Eye (tissue), 1 donor: ENCODE data around the gene ADAM19.

Experiments
- DNase-seq: peaks from one replicate; pipeline ENCODE4 v3.0.0-alpha.2; 2015

The ADAM19 gene

DNA sequence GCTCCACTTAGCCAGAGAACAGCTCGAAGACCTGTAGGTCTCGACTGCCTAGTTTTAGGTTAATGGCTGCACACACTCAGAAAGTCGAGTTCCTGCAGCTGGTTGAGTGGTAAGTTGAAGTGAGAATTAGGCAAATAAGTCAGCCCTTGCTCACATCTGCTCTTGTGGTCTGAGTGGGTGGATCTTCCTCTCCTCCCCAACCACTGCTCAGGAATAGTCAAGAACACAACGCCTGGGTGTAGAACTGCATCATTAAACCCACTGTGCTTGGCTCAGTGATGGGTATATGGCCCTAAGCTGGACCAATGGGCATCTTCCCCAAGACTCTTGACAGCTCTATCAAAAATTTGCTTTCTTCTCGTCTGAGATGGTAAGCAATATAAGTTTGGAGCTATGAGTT is 20.9 kb upstream of the ADAM19 start:
- DNase-seq = no peak

DNA sequence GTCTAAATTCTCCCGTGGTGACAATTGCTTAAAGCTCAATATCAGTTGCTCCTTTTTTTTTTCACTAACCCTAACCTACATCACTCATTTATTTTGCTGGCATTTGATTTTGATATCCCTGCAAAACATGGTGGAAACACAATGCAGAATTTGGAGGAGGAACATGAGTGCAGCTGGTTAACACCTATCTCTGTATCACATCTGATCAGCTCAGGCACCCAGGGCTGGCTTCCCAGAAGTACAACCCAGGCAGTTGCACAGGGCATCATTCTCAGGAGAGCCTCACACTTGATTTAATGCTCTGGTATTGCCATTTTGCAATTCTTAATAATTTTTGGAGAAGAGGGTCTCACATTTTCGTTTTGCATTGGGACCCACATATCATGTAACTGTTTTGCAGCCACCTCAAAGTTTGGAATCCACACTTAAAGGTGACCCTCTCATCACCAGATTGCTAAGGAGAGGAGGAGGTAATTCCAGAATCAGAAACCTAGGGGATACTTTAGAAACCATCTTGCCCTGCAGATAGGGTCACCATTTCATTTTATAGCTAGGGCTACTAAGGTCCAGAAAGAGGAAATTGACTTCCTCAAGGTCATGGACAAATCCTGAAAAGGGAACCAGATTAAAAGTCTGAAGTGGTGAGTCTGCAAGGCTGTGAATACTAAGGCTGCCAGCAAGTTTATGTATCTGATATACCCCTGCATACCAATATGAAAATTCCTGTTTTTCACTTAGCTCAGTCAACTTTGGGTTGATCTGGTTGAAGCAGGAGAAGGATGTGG is 19.3 kb upstream of the ADAM19 start:
- no peak for DNase-seq

DNA sequence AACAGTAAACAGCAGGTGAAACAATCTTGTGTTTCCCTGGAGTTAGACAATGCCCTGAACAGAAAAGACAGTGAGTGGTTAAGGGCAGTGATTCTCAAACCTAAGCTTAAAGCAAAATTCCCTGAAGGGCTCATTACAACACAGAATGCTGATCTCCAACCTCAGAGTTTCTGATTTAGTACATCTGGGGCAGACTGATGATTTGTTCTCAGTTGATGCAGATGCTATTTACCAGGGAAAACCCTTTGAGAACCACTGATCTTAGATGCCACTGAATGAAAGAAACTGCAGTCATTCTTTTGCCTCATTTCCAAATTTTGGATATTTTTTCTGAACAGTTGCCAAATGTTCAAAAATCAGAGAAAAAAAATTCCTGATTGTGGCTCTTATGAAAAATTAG is 18.7 kb upstream of the ADAM19 start:
- DNase-seq = no peak

DNA sequence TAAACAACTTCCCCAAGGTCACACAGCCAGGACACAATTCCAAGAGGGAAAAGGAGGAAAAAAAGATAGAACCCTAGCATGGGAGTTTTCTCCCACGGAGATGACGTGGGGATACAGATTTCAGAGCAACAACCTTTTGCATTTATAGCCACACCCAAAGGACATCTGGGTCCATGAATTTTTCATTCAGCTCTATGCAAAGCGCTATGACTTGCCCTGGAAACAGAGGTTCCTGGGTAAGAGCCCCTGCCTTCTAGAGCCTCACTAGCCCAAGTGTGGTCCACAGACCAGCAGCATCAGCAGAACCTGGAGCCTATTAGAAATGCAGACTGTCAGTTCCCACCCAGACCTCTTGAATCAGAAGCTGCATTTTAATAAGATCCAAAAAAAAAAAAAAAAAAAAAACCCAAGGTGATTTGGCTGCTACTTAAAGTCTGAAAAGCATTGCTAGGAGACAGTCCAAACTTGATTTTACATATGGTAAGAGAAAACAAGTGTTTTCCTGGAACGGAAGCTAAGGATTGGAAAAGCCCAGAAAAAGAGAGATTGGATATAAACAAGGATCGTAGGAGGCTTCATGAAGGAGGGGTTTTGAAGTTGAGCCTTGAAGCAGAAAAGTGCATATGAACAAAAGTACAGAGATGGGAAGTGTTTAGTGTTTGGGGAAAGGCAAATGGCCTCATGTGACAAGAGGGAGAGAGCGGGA is 17.6 kb upstream of the ADAM19 start:
- peak; percentile 34 for DNase-seq

DNA sequence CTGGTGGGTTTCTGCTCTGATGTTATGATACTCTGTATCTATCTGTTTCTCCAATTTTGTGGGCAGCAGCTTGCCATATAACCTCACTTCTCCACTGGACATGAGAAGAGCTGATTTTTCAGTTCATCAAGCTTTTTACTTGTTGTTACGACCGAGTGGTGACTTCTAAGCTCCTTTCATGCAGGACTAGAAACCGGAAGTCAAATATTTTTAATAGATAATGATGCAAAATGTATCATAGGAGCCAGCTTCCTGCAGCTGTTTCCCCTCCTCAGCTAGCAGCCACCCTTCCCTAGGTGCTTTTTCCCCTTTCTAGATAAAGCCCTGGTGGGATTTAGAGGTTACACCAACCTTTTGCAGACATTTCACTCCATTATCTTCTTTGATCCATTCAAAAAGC is 17.0 kb upstream of the ADAM19 start:
- DNase-seq = no peak

DNA sequence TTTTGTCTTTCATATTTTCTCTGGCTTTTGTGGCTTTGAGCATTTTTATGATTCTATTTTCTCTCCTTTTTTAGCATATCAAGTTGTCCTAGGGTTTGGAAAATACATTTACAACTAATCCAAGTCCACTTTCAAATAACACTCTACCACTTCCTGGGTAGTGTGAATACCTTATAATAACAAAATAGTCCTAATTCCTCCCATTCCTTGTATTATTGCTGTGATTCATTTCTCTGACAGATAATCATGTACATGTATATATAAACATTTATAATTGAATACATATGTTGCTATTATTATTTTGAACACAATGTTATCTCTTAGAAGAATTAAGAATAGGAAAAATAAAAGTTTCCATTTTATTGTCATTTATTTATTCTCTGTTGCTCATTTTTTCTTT is 14.9 kb upstream of the ADAM19 start:
- DNase-seq = no peak

DNA sequence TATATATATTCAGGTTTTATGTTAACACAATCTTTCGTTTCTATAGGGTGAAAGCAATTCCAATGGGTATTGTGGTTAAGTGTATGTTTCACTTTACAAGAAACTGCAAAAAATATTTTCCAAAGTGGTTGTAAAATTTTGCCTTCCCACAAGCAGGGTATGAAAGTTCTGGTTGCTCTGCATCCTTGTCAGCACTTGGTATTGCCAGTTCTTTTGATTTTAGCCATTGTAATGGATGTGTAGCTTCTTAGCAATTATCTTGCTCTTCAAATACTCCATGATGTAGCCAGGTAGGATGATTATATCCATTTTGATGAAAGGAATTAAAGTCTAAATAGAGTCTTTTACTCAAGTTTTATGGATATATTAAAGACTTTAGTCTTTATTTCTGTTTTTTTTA is 9.1 kb upstream of the ADAM19 start:
- no peak for DNase-seq

DNA sequence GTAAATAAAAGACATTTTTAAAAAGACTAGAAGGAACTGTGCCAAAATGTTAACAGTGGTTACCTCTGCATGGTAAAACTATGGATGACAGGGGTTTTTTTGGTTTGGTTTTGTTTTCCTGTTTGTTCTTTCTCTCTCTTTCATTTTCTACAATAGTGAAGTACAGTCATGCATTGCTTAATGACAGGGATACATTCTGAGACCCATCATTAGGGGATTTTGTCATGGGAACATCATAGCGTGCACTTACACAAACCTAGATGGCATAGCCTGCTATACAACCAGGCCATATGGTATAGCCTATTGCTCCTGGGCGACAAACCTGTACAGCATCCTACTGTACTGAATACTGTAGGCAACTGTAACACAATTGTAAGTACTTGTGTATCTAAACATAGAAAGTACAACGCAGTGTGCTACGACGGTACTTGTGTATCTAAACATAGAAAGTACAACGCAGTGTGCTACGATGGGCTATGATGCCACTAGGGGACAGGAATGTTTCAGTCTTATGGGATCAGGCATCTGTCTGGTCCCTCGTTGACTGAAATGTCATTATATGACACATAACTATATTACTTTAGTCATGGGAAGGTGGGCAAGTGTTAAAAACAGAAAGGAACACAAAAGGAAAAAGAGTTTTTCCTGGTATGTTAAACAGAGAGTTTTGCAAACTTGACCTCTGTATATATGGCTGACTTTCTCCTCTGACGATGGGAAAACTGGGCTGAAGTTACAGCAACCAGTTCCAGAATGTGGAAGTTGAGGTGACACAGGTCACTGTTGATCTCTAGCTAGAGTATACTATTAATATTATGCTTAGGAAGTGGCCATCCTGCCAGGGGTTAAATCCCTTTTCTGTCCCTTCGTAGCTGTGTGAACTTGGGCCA is 7.4 kb upstream of the ADAM19 start:
- DNase-seq = no peak

DNA sequence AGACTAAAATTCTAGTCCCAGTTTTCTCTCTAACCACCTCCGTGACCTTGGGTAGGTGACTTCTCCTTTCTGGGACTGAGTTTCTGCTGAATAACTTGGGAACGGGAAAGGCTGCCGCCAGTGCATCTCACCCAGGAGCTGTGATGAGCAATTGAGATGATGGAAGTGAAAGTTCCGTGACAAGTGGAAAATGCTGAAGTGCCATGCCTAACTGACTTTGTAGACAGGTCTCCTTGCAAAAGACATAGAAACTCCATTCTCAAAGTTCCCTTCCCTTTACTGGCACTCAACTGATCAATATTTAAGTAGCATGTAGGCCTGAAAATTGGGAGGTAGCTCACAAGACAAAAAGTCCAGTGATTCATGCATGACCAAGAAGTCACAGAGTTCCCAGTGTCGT is 6.3 kb upstream of the ADAM19 start:
- no peak for DNase-seq

DNA sequence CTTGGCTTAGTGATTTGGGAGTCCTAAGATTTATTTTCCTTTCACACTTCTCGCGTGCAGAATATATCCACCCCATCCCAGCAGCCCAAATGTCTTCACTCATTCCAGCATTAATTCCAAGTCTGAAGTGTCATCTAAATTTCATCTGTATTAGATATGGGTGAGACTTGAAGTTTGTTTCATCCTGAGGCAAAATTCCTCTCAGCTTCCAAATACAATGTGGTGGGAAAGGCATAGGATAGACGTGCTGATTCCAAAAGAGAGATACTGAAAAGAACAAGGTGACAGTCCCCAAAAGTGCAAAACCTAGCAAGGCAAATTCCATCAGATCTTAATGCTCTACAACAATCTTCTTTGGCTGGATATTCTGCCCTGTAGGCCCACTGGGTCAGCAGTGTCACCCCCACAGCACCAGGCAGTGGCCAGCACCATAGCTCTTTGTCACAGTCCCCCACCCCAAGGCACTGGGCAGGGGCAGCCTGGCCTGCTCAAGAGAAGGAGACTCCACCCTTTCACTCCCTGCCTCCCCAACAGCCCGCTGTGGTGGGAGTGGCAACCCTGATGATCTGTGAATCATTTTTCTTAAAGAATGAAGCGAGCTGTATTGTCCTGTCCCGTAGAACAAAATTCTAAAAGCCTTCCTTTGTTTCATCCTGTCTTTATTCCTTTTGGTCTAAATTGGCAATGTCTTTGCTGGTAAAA is 2.7 kb upstream of the ADAM19 start:
- no peak for DNase-seq

DNA sequence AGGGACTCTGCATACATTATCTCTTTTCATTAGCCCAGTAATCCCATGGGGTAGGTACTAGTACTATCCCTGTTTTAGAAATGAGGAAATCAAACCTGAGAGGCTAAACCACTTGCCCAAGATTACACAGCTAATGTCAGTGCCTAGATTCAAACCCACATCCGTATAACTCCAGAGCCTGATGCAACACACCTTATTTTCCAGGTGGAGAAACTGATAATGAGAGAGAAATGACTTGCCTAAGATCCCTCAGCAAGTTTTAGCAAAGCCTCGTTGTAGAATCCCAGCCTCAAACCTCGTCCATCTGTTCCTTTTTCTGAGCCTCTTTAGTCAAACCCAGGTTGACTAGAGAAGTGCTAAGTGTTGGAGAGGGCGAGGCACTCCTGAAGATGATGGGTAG is 1.1 kb upstream of the ADAM19 start:
- no peak for DNase-seq

DNA sequence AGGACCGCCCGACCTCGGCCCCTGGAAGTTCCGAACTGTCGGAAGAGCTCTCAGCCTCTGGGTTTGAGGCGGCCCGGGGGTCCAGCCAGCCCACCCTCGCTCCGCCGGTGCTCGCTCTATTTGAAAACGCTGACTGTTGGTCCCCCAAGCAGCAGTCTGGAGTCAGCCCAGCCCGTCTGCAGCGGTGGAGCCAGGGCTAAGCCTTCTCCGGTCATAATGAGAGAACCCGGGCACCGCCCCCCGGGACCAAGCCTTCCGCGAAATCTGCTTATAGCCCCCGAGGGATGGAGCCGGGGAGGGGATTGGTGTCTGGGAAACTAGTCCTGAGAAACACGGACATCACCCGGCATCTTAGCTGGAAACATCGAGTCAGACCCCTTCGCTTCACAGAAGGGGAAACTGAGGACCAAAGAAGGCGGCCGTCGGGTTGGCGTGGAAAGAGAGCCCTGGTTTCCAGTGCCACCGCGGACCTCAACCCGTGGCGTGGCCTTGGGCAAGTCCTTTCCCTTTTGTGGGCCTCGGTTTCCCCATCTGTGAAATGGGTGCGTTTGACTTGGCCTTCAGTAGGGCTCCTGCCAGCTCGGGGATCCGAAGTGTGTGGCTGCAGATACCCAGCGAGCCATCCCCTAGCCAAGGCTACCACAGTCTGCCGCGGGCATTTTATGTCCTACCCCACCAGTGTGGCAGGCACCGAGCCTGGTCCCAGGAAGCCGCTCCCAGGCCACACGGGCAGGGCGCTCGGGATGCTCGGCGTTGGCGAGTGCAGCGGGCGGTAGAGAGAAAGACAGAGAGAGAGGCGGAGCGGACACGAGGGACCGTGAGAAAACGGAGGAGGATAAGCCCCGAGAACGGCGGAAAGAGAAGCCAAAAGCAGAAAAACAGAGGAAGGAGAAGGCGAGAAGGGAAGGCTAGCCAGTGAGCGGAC is 857 bp downstream of the ADAM19 start:
- peak; percentile 83 for DNase-seq

DNA sequence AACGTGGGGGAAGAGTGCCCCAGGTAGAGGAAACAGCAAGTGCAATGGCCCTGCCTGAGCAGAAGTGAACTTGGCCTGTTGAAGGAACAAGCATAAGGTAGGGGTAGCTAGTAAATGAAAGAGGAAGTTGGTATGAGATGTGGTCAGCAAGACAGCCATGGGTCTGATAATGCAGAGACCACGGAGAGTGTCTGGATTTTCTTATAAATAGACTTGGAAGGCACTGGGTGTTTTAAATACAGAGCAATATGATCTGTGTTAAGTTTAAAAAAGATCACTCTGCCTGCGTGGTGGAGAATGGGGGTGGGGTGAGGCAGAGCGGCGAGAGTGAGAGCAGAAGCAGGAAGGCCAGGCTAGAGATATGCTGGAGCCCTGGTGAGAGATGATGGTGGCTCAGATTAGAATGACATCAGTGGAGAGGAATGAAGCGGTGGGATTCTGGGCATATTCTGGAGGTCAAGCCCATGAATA is 4.2 kb downstream of the ADAM19 start:
- no peak for DNase-seq

DNA sequence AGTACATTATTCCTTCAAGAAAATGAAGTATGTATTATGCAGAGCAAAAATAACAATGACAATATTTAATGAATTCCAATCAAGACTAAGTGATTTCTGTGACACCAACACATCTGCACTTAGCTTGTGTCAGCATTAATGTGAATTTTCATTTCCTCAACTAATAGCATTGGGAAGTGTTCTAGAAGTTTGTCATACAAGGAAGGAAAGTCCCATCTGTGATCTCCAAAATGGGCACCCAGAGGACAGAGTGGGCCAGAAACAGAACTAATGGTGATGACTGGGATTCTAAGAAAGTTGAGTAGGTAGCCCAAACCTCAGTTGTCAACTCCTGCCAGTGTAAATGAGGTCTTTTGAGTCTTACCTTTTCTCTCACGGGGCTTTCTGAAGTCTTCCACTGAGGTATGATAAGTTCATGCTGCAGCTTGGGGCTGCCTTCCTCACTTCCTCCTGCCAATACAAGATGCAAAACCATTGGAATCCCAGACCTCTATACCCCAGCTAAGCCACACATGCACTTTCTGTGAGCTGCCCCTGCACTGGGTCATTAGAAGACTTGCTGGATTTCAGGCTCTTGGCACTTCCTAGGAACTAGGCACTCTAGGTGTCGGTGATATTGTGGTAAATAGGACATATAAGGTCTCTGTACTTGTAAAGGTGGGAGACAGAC is 4.9 kb downstream of the ADAM19 start:
- no peak for DNase-seq

DNA sequence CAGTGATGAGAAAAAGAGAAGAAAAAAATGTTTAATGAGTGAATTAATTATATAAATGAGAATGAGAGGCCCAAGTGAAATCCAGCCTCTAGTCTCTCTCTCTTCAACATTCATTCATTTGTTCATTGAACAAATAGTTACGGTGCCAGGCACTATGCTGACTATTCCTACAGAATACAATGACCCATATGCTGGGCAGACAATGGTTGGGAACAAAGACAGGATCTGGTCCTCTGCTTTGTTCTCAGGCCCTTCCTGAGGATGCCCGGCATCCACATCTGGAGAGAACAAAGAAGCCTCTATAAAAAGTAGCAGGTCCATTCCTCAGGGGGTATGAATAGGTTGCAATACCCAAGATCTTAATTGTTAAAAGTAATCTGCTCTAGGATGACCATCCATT is 6.9 kb downstream of the ADAM19 start:
- peak; percentile 50 for DNase-seq

DNA sequence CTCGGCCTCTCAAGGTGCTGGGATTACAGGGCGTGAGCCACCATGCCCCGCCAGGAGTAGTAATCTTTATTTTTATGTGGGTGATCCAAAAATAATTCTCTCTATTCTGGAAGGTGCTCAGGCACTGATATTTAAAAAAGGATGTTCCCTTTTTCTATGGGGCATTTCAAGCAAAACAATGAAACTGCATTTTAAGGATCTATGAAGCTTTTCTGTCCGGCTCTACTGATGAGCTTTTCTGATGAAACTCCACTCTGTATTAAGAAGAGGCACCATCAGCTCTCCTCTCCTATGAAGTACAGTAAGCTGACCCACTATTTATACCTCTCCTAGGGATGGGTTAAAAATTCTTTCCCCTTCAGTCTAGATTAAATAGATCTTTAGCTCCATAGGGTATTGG is 7.4 kb downstream of the ADAM19 start:
- DNase-seq = no peak

DNA sequence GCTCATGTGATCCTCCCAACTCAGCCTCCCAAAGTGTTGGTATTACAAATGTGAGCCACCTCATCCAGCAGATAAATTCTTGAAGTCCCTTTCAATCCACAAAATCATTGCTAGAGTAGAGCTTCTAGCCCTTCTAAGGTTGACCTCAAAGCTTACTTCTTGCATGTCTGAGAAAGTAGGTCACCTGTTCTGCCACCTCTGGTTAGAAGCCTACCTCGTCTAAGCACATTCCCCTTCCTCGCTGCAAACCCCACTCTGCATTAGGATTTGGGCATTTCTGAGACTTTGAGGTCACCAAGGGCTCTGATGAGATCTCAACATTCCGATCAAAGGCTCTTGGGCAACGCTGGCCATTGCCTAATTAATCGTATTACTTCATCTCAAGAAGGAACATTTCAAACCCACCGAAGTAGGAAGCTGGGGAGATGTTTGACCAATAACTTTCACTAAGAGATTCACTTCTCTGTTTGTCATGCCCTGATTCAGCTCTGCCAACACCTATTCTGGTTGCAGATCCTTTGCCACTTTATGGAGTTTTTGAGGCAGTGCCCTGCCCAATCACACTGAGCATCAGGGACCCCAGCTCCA is 8.6 kb downstream of the ADAM19 start:
- DNase-seq = no peak

DNA sequence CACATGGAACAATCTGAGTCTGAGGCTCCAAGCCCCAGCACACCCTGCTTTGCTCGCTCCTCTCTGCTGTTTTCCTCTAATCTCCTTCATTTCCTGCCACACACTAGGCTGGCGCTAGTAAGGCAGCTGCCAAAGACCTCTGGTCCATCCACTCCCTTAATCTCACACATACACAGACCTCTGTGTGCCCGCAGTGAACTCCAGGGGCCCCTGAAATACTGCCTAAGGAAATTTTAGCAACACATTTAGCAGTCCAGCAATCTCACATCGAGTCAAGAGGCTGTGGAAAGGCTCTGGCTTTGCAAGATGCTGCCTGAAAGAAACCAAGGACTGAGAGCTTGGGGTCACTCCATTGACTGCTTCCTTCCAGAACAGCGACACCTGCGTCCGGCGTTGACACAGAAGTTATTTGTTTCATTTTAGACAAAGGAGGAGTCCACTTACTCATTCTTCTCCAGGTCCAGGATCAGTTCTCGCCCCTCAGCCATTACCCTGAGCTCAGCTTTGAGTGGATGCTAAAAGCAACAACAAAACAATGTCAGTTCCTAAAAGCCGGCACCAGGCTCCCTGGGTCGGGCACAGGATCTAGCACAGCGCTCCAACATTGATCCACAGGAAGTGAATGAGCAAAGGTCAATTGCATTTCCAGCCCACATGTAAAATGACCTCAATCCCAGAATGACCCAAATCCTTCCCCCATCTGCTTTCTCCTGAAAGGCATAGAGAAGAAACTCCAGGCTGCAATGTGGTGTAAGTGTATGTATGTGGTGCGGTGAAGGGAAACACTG is 11.5 kb downstream of the ADAM19 start:
- DNase-seq = no peak

DNA sequence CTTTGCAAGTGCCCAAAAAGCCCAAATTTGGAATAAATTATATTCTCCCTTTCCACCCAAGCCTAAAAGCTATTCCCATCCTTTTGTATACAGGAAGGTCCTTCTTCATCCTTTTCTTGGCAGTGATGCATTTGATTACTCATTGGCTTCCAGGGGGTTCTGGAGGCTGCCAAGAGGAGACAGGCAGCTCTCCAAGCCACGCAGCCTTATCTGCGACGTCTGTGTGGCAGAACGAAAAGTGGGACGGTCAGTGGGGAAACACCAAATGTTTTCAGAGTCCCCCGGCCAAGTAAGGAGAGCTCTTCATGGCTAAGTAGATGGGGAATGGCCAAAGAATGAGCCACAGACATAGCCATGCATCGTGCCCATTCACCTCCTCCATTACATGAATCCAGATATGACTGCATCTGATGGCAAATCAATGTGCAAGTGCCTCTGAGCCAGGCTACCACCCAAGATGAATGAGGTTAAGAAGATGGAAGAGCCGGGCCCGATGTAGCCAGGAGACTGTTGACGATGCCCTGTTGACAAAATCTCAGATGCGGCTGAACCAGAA is 12.1 kb downstream of the ADAM19 start:
- no peak for DNase-seq
